B cell (primary cell): ENCODE data around the gene CIAO2A.
"Not testable (repeated sequence)": the region's sequence is repeated elsewhere in the genome, so short reads cannot be mapped to it uniquely, and the experiment has no call there.

Experiments used
- CTCF ChIP-seq: fragments of 200-600 bp; IDR thresholded peaks from one replicate; pipeline ENCODE4 v1.8.0; 2022; ENCODE audit warnings: antibody characterized with exemption, mild to moderate bottlenecking
- EZH2 ChIP-seq: IDR thresholded peaks from 2 replicates; pipeline ENCODE4 v1.6.1; 2012; ENCODE audit warnings: borderline replicate concordance, low read depth, mild to moderate bottlenecking, moderate library complexity, low read length; ENCODE audit not compliant: insufficient read depth, poor library complexity, severe bottlenecking

DNA sequence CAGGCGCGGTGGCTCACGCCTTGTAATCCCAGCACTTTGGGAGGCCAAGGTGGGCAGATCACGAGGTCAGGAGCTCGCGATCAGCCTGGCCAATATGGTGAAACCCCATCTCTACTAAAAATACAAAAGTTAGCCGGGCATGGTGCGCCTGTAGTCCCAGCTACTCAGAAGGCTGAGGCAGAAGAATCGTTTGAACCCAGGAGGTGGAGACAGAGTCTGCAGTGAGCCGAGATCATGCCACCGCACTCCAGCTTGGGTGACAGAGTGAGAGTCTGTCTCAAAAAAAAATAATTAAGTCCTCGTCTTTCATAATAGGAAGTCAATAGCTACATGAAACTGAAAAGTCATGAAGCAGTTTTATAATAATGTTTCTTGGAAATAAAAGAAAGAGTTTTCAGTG, 40.0 kb downstream of the CIAO2A start:
- TF ChIP-seq CTCF, EZH2: not testable (repeated sequence)
